B cell (primary cell): ENCODE results near the gene PEX14.

Source experiments
- CTCF ChIP-seq: fragments of 200-600 bp; IDR thresholded peaks from one replicate; pipeline ENCODE4 v1.8.0; 2022; ENCODE audit warnings: antibody characterized with exemption, mild to moderate bottlenecking
- EZH2 ChIP-seq: IDR thresholded peaks from 2 replicates; pipeline ENCODE4 v1.6.1; 2012; ENCODE audit warnings: borderline replicate concordance, low read depth, mild to moderate bottlenecking, moderate library complexity, low read length; ENCODE audit not compliant: insufficient read depth, poor library complexity, severe bottlenecking

GRCh38 chr1:10604966-10605365, 130.2 kb downstream of the PEX14 start:
- no peak for TF ChIP-seq CTCF
- no peak for TF ChIP-seq EZH2
